HEK293 (cell line): ENCODE measurements around the gene ALG12.

Experiments used
- ZBTB7A ChIP-seq: fragments of 450-650 bp; formaldehyde crosslinking; IDR thresholded peaks from 2 replicates; pipeline ENCODE4 v1.5.1; 2016; ENCODE audit warnings: low read depth, missing biosample characterization, missing genetic modification characterization
- ZNF394 ChIP-seq: fragments of 450-650 bp; formaldehyde crosslinking; IDR thresholded peaks from 2 replicates; pipeline ENCODE4 v1.5.1; 2016; ENCODE audit warnings: missing biosample characterization, missing genetic modification characterization, mild to moderate bottlenecking, moderate library complexity, borderline replicate concordance
- TF ChIP-seq, protein P1 (sequence below): fragments of 450-650 bp; formaldehyde crosslinking; IDR thresholded peaks from 2 replicates; pipeline ENCODE4 v1.5.1; 2016; ENCODE audit warnings: missing biosample characterization, missing genetic modification characterization

DNA sequence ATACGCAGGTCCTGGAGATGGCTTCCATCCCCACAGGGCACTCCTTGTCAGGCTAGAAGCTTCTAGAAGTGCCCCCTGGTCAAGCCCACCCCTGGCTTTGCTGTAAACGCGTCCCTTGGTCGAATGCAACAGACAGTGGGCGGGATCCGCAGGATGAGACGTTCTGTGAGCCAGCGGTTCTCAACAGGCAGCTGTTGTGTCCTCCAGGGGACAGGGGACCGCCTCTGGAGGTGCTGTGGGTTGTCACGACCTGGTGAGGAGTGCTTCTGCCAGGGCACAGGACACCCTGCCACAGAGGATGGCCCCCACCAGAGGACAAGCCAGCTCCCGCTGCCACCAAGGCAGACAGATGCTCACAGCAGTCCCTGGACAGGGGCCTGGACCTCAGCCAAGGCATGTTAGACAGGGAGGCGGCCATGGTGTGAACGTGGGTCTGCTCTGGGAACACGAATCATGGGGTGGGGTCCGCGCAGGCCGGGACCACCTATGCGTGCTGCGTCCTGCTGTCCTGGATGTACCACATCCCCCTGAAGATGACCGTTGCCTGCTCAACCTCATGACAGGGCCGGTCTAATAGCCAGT lies 11.8 kb upstream of the ALG12 start:
- TF ChIP-seq, protein P1, sequence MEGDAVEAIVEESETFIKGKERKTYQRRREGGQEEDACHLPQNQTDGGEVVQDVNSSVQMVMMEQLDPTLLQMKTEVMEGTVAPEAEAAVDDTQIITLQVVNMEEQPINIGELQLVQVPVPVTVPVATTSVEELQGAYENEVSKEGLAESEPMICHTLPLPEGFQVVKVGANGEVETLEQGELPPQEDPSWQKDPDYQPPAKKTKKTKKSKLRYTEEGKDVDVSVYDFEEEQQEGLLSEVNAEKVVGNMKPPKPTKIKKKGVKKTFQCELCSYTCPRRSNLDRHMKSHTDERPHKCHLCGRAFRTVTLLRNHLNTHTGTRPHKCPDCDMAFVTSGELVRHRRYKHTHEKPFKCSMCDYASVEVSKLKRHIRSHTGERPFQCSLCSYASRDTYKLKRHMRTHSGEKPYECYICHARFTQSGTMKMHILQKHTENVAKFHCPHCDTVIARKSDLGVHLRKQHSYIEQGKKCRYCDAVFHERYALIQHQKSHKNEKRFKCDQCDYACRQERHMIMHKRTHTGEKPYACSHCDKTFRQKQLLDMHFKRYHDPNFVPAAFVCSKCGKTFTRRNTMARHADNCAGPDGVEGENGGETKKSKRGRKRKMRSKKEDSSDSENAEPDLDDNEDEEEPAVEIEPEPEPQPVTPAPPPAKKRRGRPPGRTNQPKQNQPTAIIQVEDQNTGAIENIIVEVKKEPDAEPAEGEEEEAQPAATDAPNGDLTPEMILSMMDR = no peak
- no peak for TF ChIP-seq ZBTB7A
- no peak for TF ChIP-seq ZNF394 (tag by site-specific recombination)
